HG02840 (cell line): ENCODE data around the gene GLT1D1.

Source experiments
- ATAC-seq: cut with Tn5 transposase; IDR thresholded peaks from one replicate; pipeline ENCODE4 v1.9.1; 2021; ENCODE audit warnings: mild to moderate bottlenecking, moderate library complexity, moderate number of reproducible peaks; ENCODE audit not compliant: unreplicated experiment, low FRiP score

Gene GLT1D1

DNA sequence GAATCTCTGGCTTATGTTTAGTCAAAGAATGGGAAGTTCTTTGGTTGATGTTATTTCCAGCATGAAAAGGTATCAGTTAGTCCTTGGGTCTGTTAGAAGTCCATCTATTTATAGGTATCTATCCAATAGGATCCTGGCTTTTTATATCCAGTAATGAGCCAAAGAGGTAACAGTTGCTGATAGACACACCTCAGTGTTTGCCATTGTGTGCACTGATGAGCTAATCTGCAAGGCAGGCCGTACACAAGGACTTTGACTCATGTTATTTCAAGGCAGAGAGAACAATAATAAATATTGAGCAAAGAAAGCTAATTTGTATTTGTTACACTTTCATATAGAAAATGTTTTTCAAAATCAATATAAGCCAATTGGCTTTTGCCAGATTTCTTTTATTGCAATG is 56.4 kb downstream of the GLT1D1 start:
- ATAC-seq = no peak

DNA sequence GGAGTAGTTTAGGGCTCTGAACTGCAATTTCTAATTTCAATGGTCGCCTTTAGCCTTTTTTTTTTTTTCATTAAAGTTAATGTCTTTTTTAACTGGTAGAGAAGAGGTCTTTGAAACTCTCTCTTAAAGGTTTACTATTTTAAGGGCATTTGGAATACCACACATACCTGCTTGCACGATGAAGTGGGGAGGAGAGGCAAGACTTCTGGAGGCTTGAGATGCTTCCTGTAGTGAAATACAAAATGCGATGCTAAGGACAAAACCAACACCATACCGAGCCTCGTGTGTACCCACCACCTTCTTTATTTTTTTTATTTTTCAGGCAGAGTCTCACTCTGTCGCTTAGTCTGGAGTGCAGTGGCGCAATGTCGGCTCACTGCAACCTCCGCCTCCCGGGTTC is 57.4 kb downstream of the GLT1D1 start:
- ATAC-seq = no peak

DNA sequence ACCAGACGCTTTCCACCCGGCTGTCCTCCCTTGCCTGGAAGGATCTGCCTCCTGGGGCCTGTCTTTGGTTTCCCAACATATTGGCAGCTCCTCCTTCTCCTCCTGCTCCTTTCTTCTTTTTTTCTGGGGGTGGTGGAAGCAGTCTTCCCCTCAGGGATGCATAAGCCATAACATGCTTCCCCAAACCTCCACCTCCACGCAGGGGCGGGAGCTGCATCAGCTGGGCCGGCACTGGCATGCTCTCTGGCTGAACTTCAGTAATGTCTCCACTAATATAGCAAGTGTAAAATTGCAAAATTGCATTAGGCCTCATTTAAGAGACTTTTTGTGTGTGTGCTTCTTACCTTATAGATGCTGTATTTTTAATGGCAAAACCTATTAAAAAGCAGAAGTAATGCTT is 58.6 kb downstream of the GLT1D1 start:
- no peak for ATAC-seq

DNA sequence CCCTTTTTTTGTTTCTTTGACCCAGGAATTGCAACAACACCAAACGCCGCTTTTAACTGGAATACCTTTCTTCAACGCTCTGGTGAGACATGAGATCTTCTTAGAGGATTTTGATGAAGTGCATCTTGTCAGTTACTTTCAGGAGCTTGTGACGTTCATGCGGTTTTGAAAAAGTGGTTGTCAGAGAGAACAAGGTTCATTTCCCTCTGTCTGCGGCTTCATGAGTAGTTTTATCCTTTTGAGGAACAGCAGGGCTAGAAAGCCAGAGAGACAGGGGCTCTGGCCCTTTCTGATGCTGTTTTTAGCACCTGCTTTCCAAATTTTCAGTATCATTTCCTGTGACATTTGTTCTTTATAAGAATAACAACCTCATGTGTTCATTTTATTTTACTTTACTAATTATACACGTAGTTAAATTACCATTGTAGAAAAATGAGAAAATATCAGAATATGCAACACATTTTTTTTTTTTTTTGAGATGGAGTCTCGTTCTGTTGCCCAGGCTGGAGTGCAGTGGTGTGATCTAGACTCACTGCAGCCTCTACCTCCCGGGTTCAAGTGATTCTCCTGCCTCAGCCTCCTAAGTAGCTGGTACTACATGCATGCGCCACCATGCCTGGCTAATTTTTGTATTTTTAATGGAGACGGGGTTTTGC is 61.8 kb downstream of the GLT1D1 start:
- ATAC-seq = no peak

DNA sequence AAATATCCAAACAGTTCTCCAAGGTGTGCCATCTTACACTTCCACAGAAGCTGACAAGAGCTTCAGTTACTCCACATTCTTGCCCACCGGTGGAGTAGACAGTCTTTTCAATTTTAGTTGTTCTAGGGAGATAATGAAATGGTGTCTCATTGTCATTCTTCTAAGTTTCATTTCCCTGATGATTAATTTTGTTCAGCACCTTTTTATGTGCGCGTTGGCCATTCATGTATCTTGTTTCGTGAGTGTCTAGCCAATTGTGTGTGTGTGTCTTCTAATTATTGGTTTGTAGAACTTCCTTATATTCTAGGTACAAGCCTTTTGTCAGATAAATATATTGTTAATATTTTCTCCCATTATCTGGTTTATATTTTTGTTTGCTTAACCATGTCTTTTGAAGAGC is 63.1 kb downstream of the GLT1D1 start:
- ATAC-seq = no peak

DNA sequence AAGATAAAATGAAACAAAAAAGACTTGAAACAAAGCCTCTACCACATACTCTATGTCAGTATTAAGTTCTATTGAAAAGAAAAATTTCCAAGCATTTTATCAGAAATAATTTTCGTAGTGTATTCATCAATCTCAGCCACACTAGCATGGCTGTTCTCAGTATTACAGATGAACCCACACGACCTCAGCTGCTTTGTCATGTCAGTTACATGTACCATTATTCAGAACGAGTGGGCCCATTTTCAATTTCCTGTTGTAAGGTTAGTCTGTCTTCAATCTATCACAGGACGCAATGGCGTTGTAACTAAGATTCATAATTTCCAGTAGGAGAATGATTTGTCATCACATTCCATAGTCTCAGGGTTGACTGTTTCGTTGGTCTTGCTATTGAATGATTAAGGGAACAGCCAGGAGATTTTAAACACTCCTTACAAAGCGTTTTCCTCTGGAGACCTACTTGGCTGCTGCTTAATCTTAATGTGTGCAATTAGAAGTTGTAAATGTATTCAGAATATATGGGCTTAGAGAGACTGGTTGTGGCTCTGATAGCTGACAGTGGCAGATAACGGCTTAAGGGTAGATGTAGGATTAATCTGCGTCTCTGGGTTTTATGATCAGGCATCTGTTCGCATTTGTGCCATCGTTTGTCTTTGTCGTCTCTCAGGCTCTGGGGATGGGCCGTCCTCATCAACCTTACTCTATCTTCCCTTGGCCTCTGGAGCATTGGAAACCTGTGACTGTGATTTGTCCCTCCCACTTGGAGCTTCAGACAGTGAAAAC is 65.4 kb downstream of the GLT1D1 start:
- ATAC-seq = no peak

DNA sequence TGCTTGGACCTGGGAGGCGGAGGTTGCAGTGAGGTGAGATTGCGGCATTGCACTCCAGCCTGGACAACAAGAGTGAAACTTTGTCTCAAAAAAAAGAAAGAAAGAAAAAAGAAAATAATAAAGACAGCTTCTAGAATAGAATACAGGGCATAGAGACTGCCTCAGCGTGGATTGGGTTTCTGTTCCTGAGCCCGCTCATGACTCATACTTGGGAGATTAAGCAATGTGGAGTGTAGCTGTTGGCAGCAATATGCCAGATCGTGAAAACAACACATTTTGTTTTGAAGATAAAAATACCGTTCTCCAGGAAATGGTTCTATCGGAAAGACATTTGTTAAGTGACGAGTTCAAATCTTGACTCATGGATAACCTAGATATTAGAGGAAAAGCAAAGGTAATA is 67.2 kb downstream of the GLT1D1 start:
- no peak for ATAC-seq

DNA sequence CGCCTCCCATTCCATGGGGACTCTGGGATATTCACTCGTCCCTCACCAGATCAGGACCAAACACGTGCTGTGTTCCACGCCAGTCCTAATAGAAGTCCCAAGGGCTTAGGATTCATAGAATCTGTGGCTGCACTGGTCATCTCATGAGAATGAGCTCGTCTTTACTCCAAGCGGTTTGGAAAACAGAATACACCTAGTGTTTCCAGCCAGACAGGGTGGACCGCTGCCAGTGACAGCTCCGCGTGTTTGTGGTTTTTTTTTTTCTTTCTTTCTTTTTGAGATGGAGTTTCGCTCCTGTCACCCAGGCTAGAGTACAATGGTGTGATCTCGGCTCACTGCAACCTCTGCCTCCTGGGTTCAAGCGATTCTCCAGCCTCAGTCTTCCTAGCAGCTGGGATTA is 75.1 kb downstream of the GLT1D1 start:
- ATAC-seq = no peak

DNA sequence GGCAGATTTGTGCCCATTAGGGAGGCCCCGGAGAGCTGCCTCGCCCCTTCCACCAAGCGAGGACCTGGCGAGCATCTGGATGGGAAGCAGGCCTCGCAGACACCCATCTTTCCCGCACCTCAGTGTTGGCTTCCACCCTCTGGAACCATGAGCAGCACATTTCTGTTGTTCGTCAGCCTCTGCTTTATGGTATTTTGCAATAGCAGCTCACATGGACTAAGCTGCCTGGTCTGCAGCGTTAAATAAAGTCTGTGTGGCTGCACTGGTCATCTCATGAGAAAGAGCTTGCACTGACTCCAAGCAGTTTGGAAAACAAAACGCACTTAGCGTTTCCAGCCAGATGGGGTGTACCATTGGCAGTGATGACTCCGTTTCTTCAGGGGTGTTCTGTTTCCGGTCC is 75.8 kb downstream of the GLT1D1 start:
- no peak for ATAC-seq

DNA sequence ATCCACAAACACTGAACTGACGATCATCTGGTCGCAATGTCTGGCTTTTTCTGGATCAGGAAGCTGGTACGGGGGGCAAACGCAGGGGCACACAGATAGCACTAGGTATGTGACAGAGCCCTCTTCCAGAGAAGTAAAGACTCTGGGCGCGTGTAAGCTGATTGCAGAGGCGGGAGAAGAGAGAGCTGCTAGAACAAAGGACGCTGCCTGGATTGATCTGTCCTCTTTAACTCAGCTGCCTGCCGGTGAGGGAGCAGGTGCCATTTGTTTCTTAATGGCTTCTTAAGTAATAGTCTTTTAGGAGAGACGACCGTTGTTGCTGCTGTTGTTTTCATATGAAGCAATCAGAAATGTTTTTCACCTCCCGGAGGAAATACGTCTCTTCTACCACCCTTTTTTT is 77.3 kb downstream of the GLT1D1 start:
- no peak for ATAC-seq

DNA sequence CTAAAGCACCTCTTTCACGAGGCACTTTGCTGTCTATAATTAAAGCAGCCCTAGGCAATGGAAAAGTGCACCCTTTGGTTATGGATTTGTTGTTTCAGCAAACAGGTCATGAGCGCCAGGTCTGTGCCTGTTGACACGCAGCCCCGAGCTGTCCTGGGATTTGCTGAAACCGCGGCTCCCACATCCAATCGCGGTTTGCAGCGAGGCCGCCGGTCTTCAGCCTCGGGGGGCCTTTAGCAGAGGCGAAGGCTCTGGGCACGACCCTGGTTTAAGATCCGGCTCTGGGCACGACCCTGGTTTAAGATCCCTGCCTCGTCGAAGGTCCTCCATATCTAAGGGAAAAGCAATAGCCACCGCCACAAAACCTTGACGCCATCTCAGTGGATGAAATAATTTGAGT is 79.2 kb downstream of the GLT1D1 start:
- no peak for ATAC-seq

DNA sequence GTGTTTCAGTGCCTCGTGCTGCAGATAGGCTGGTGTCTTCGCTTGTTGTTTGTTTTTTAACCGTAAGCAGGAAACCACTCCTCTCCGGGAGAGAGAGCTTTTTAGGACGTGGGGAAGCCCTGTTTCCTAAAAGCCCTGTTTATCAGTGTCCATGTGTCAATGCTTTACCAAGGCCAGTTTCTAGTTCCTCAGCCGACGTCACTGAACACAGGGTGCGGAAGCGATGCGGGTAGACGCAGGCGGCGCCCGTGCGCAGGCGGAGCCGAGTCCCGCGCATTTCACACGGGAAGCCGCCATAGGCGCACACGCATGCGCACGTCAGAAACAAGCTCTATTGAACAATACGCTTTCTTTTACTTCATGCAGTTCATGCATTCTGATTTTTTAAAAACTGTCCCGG is 79.8 kb downstream of the GLT1D1 start:
- ATAC-seq = no peak

DNA sequence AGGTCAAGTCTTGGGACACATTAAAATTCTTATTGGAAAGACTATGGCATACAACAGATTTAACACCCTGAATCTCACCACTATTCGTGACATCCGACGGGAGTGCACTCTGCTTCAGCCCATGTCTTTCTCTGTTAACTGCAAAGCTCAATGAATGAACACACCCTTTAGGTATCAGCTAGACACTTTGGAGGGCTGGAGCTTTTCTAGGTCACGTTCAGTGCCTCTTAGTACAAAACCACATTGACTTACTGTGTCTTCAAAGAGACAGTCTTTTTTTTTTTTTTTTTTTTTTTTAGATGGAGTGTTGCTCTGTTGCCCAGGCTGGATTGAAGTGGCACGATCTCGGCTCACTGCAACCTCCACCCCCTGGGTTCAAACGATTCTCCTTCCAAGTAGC is 80.6 kb downstream of the GLT1D1 start:
- no peak for ATAC-seq

DNA sequence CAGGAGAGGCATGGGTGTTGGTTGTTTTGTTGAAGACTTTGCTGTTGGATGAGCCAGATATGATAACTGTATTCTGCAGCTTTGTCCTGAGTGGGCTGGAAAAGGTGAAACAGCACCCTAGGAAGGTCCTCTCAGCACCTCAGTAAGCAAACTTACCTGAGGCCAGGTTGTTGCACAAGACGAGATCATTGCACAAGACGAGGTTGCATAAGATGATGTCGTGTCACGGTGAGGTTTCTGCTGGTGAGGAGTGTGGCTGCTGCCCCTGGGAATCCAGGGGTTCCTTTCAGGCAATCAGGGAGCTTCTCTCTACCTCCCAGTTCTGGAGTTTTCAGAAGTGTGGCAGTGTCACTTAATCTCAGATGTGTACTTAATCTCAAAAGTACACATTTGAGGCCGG is 85.6 kb downstream of the GLT1D1 start:
- ATAC-seq = no peak

DNA sequence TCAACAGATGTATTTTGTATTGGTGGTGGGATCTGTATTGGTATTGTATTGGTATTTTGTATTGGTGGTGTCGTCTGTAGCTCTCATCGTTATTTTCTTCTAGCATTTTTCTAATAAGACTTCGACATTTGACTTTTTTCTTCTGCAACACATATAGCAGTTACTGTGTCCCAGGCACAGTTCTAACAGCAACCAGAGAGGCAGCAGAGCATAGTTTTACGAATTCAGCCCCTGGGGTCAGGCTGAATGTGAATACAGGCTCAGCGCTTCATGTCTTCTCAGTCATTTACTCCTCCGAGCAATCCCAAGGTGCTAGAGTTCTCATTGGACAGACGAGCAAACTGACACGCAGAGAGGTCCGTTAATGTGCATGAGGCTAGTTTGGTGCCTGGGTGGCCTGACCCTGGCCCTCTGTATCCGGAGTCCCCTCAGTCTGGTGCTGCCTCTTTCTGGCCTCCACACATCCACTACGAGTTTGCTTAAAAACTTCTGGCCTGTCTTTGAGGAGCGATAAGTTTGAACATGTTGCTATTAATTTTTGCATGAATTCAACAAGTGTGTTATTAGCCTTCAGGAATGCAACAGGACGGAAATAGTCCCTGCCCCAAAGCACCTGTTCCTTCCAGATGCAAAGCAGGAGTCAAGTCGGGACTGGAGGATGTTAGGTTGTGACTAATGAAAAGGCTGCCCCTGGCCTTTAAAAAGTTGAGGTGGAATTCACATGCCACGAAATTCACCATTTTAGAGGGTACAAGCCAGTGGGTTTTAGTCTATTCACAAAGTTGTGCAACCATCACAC is 87.0 kb downstream of the GLT1D1 start:
- ATAC-seq = no peak

DNA sequence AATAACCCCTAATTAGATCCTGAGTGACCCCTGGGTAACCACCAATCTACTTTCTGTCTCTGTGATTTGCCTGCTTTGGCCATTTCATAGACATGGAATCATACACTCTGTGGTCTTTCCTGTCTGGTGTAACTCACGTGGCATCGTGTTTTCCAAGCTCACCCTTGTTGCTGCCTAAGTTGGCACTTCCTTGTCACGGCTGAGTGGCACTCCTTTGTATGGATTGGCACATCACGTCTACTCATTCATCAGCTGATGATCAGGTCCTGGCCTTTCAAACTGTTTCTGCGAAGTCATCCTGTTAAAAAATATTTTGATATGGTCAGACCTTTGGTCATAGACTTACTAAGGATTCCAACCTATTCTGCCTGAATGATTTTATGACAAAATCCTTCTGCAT is 87.7 kb downstream of the GLT1D1 start:
- no peak for ATAC-seq

DNA sequence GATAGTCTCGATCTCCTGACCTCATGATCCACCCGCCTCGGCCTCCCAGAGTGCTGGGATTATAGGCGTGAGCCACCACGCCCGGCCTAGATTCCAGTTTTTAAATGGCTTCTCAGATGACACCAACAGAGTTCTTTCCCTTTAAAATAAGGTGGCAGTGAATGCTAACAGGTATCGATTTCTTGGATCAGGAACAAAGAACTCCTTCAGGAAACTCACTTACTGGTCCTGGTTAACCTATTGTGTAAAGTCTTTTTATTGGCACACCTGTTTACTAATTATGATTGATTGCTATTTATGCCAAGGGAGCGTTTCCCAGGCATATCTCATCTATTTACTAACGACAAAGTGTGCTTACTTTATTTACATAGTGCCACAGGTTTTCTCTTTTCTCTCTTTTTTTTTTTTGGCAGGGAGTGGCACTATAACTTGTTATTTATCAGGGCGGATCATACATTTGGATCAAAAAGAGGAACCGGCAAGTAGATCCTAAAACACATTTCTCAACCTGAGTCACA is 89.7 kb downstream of the GLT1D1 start:
- no peak for ATAC-seq

DNA sequence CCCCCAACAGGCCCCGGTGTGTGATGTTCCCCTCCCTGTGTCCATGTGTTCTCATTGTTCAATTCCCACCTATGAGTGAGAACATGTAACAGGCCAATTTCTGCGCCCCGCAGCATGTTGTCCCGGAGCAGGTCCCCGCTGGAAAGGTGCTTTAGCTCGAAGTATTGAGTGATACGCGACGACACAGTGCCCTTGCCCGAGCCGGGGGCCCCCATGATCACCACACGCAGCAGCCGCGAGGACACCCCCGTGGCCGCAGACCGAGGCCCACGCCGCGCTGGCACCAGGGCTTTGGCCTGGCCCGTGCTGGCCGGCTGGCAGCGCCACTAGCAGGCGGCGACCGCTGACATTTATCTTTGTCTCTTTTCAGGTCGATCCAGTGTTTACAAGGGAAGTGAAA is 91.7 kb downstream of the GLT1D1 start:
- no peak for ATAC-seq

DNA sequence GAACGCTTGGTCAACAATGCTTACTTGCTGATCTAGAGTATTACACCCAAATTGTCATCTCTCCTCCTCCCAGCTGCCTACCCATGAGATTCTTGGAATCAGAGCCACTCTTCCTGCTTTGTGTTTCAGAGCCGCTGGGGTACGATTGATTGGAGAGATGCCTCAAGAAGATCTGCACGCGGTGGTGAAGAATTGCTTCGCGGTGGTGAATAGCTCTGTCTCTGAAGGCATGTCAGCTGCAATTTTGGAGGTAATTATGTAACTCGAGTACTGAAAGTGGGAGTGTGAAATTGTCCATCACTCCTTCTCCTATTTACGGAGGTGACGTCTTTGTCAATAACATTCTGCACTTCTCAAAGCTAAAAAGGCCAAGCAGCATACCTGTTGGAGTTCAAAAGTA is 93.9 kb downstream of the GLT1D1 start:
- no peak for ATAC-seq

DNA sequence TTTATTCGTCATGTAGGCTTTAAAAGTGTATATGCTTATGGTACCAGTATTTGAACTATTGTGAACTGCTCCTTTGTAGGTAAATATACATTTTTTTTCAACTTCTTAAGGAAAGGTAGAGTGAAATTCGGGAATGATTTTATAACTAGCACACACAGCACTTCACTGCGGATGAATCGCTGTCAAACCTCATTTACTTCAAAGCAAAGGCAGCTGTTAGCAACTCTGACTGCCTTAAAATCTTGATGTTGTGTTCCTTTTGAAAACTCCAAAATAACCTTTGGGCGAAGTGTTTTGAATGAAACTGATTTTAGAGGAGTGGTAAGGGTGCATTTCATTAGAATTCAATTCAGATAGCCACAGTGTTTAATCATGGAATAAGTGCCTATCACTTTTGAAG is 95.8 kb downstream of the GLT1D1 start:
- ATAC-seq = no peak

DNA sequence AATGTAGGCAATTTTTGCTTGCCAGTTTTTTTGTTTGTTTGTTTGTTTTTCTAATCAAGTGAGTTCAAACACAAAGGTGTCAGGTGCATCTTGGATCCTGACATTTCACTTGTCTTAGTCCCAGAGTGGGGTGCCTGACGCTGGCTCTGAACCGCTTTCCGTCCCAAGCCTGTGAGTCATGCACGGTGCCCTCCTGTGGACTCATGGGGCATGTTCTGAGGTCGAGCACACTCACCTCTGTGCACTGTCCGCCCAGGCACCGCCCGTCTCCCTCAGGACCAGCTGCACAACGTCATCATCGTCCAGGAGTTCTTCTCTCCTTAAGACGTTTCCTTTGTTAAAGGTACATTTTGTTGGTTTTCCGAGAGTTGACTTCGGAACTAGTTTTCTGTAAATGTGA is 98.2 kb downstream of the GLT1D1 start:
- ATAC-seq = no peak
